Natural killer cell (primary cell): ENCODE measurements around the gene HSDL2. TPM values are rescaled to one million over a fixed set of nuclear protein-coding genes. Genes with fewer than 3 reads are reported as not detected.

Experiments used
- ATAC-seq, 3 donors: fragments of 150-1000 bp in 2 of 3; fragments of 200-7000 bp in 1 of 3; cut with Tn5 transposase; 1 replicate in 1 of 3; 2 replicates in 2 of 3; pipeline ENCODE4 v1.10.0; 2021; ENCODE audit warnings: mild to moderate bottlenecking in 2 of 3, moderate library complexity in 2 of 3
- DNase-seq, 2 donors: peaks; one replicate each; pipeline versions ENCODE4 v3.0.0 to v3.0.0-alpha.2; 2013 to 2021; ENCODE audit warnings: mixed read lengths in 1 of 2
- H3K27ac ChIP-seq: one replicate; pipeline ENCODE4 v1.5.1; 2013; ENCODE audit warnings: mild to moderate bottlenecking, low read length
- H3K27me3 ChIP-seq: one replicate; pipeline ENCODE4 v1.6.1; 2013; ENCODE audit warnings: low read length; ENCODE audit not compliant: control insufficient read depth, insufficient read depth
- H3K36me3 ChIP-seq: one replicate; pipeline ENCODE4 v1.6.1; 2013; ENCODE audit warnings: low read length; ENCODE audit not compliant: control insufficient read depth, insufficient read depth
- H3K4me1 ChIP-seq: one replicate; pipeline ENCODE4 v1.6.1; 2013; ENCODE audit warnings: low read length; ENCODE audit not compliant: control insufficient read depth, insufficient read depth
- H3K4me3 ChIP-seq: one replicate; pipeline ENCODE4 v1.5.1; 2013; ENCODE audit warnings: low read length
- H3K9me3 ChIP-seq: one replicate; pipeline ENCODE4 v1.6.1; 2013; ENCODE audit warnings: low read length; ENCODE audit not compliant: control insufficient read depth, insufficient read depth
- H3K27ac Mint-ChIP-seq, 2 donors: one replicate each; pipeline ENCODE4 v1.8.0; 2022; ENCODE audit warnings: mild to moderate bottlenecking in 2 of 2, mixed read lengths in 2 of 2, moderate library complexity in 1 of 2
- H3K27me3 Mint-ChIP-seq, 2 donors: one replicate each; pipeline ENCODE4 v1.8.0; 2022; ENCODE audit warnings: low read depth in 2 of 2, mixed read lengths in 2 of 2
- H3K36me3 Mint-ChIP-seq: one replicate; pipeline ENCODE4 v1.8.0; 2022; ENCODE audit warnings: mixed read lengths
- H3K4me1 Mint-ChIP-seq, 2 donors: one replicate each; pipeline ENCODE4 v1.8.0; 2022; ENCODE audit warnings: mixed read lengths in 2 of 2
- H3K4me3 Mint-ChIP-seq: one replicate; pipeline ENCODE4 v1.8.0; 2022; ENCODE audit warnings: mild to moderate bottlenecking, moderate library complexity, mixed read lengths
- H3K9me3 Mint-ChIP-seq, 2 donors: one replicate each; pipeline ENCODE4 v1.8.0; 2022; ENCODE audit warnings: mixed read lengths in 2 of 2
- WGBS: methylation state at CpG from one replicate; pipeline ENCODE4 v1.1.7; 2013; ENCODE audit warnings: missing lambda C conversion rate; ENCODE audit not compliant: insufficient coverage; 5-methylcytosine and 5-hydroxymethylcytosine counted together
- intact Hi-C: fragments of 100-400 bp; cut with micrococcal nuclease; formaldehyde crosslinking; loops from one replicate; pipeline ENCODE4 v1.14.2; 2022
- total RNA-seq, 4 donors: library from RNA; stranded (reverse); fragments of 120-200 nt in 1 of 4; gene quantifications; one replicate each; pipeline versions ENCODE4 v1.2.3 to v1.2.4, GENCODE V29; 2013 to 2022
- TF ChIP-seq, protein P1 (sequence below): fragments of 200-600 bp; IDR thresholded peaks from one replicate; pipeline ENCODE4 v1.8.0; 2022; ENCODE audit warnings: antibody characterized with exemption

The HSDL2 gene
- total RNA-seq, 3 donors from 2014 or later (not counting 1 experiment from before 2014, with no cell fraction given) = 7.9 to 18.3 (median 8.6) TPM

DNA sequence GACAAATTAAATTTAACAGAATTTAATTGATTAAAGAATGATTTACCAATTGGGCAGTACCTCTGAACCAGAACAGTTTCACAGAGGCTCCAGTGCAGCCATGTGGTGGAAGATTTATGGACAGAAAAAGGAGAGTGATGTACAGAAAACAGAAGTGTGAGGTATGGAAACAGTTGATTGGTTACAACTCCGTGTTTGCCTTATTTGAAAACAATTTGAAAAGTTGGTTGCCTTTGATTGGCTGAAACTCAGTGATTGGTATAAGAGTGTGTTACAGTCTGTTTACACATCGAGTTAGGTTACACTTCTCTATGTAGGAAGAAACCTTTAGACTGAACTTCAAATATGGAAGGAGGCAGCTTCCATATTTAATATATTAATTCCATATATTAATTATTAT lies 136.9 kb downstream of the HSDL2 start:
- no peak overlapping the region for H3K4me3 ChIP-seq
- H3K9me3 ChIP-seq = no peaks in the 10 kb centered on the region
- intact Hi-C loops = no loop called here
- no peaks in the 10 kb centered on the region for H3K9me3 Mint-ChIP-seq
- H3K27ac ChIP-seq = no peak overlapping the region
- peaks cover 0 to 6% of the 10 kb centered on the region in 2 donors for H3K4me1 Mint-ChIP-seq
- TF ChIP-seq, protein P1, sequence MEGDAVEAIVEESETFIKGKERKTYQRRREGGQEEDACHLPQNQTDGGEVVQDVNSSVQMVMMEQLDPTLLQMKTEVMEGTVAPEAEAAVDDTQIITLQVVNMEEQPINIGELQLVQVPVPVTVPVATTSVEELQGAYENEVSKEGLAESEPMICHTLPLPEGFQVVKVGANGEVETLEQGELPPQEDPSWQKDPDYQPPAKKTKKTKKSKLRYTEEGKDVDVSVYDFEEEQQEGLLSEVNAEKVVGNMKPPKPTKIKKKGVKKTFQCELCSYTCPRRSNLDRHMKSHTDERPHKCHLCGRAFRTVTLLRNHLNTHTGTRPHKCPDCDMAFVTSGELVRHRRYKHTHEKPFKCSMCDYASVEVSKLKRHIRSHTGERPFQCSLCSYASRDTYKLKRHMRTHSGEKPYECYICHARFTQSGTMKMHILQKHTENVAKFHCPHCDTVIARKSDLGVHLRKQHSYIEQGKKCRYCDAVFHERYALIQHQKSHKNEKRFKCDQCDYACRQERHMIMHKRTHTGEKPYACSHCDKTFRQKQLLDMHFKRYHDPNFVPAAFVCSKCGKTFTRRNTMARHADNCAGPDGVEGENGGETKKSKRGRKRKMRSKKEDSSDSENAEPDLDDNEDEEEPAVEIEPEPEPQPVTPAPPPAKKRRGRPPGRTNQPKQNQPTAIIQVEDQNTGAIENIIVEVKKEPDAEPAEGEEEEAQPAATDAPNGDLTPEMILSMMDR = no peak
- DNase-seq = no peak
- no peak overlapping the region for H3K4me3 Mint-ChIP-seq
- H3K27me3 ChIP-seq = no peaks in the 10 kb centered on the region
- no peak for ATAC-seq
- no peaks in the 10 kb centered on the region for H3K36me3 Mint-ChIP-seq
- H3K27me3 Mint-ChIP-seq = no peaks in the 10 kb centered on the region
- 78% methylated on average over 1 of the region's 2 CpGs for WGBS
- no peak overlapping the region for H3K27ac Mint-ChIP-seq
- H3K36me3 ChIP-seq = no peaks in the 10 kb centered on the region
- no peaks in the 10 kb centered on the region for H3K4me1 ChIP-seq

DNA sequence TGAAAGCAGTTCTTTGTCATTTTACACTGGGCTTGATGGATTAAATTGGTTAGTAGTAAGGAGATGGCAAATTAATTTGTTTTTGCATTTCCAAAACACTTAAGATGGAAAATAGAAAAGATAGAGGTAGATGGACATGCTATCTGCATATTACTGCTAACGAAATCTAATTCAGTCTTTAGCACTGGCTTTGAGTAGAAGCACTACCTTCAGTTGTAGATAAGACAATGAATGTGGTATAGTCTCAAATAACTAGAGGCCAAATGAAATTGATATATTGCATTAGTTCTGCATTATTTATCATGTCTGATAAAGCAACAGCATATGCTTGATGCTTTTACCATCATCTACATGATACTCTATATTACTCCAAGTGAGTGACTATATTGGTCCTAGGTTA lies 140.2 kb downstream of the HSDL2 start:
- H3K9me3 ChIP-seq = no peaks in the 10 kb centered on the region
- Mint-ChIP-seq H3K27ac (no peak overlapping the region), H3K27me3 (no peaks in the 10 kb centered on the region), H3K4me3 (no peak overlapping the region), H3K4me1 (peaks cover 0 to 6% of the 10 kb centered on the region in 2 donors), H3K9me3 (no peaks in the 10 kb centered on the region), H3K36me3 (no peaks in the 10 kb centered on the region)
- no peaks in the 10 kb centered on the region for H3K36me3 ChIP-seq
- no peak overlapping the region for H3K27ac ChIP-seq
- no peak overlapping the region for H3K4me3 ChIP-seq
- TF ChIP-seq, protein P1 = no peak
- H3K4me1 ChIP-seq = no peaks in the 10 kb centered on the region
- WGBS = 100% methylated on average over 1 of the region's 1 CpG
- no peak for DNase-seq
- ATAC-seq = no peak
- intact Hi-C loops = no loop called here
- H3K27me3 ChIP-seq = no peaks in the 10 kb centered on the region

DNA sequence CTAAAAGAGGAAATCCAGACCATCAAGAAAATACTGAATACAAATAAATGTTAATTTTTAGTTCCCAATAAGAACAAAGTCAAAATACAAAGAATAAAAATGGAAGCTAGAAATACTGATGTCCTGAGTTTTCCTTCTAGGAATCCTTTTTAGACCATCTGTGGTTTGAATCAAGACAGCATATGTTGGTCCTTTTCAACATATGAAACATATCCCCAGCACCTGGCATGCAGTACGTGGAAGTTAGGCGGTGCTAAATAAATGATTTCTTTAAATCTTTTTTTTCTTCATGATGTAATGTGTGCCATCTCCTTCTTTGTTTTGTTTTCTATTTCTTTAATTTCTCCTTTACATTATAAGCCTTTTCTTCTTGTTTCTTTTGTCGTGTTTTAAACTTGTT lies 140.7 kb downstream of the HSDL2 start:
- H3K36me3 Mint-ChIP-seq = no peaks in the 10 kb centered on the region
- no CpG with 5 or more reads among the region's 3 CpGs for WGBS
- ATAC-seq = no peak
- no peak overlapping the region for H3K27ac ChIP-seq
- H3K9me3 Mint-ChIP-seq = no peaks in the 10 kb centered on the region
- no peak overlapping the region for H3K27ac Mint-ChIP-seq
- H3K4me3 ChIP-seq = no peak overlapping the region
- H3K9me3 ChIP-seq = no peaks in the 10 kb centered on the region
- no peaks in the 10 kb centered on the region for H3K36me3 ChIP-seq
- H3K4me1 Mint-ChIP-seq = peaks cover 0 to 6% of the 10 kb centered on the region in 2 donors
- intact Hi-C loops = no loop called here
- H3K27me3 ChIP-seq = no peaks in the 10 kb centered on the region
- H3K4me3 Mint-ChIP-seq = no peak overlapping the region
- DNase-seq = no peak
- no peaks in the 10 kb centered on the region for H3K4me1 ChIP-seq
- TF ChIP-seq, protein P1 = no peak
- H3K27me3 Mint-ChIP-seq = no peaks in the 10 kb centered on the region

Other genes starting within 250 kb of the HSDL2 start
- 10 to 100 TPM; 74.1 to 97.4 (median 86.9) TPM for gene SUSD1, start 204.8 kb upstream of the HSDL2 start, total RNA-seq
- 100 to 1,000 TPM; 135 to 156 (median 140) TPM for gene PTBP3, start 46.5 kb upstream of the HSDL2 start, total RNA-seq
- 1 to 10 TPM; 5.4 to 6.1 (median 5.5) TPM for gene KIAA1958, start 106.7 kb downstream of the HSDL2 start, total RNA-seq